H9 (cell line): Measurements from ENCODE around the gene SVIP. TPM values are rescaled to one million over a fixed set of nuclear protein-coding genes. Genes with fewer than 3 reads are reported as not detected.

ENCODE experiments used
- DNase-seq: peaks from one replicate; pipeline ENCODE4 v3.0.0-alpha.2; 2017
- H2AFZ ChIP-seq: one replicate; pipeline ENCODE4 v1.6.1; 2013; ENCODE audit warnings: mild to moderate bottlenecking, low read length, control low read depth, moderate library complexity
- H2AK5ac ChIP-seq: 2 replicates; pipeline ENCODE4 v1.6.1; 2013; ENCODE audit warnings: low read length, control low read depth, mixed read lengths; ENCODE audit not compliant: insufficient read length
- H2BK120ac ChIP-seq: one replicate; pipeline ENCODE4 v1.6.1; 2013; ENCODE audit warnings: low read depth, mild to moderate bottlenecking, low read length, control low read depth, inconsistent platforms; ENCODE audit not compliant: poor library complexity, severe bottlenecking
- H2BK12ac ChIP-seq: 2 replicates; pipeline ENCODE4 v1.6.1; 2013; ENCODE audit warnings: low read length, control low read depth, mixed read lengths, low read depth; ENCODE audit not compliant: insufficient read length
- H2BK15ac ChIP-seq: 2 replicates; pipeline ENCODE4 v1.6.1; 2013; ENCODE audit warnings: low read depth, low read length, control low read depth
- H2BK20ac ChIP-seq: one replicate; pipeline ENCODE4 v1.6.1; 2013; ENCODE audit warnings: low read depth, mild to moderate bottlenecking, low read length, control low read depth, inconsistent platforms; ENCODE audit not compliant: poor library complexity, severe bottlenecking
- H2BK5ac ChIP-seq: 2 replicates; pipeline ENCODE4 v1.6.1; 2013; ENCODE audit warnings: low read length, control low read depth, mixed read lengths; ENCODE audit not compliant: insufficient read length
- H3K14ac ChIP-seq: 2 replicates; pipeline ENCODE4 v1.6.1; 2013; ENCODE audit warnings: low read length, control low read depth; ENCODE audit not compliant: insufficient read depth
- H3K18ac ChIP-seq: 2 replicates; pipeline ENCODE4 v1.6.1; 2013; ENCODE audit warnings: low read depth, mild to moderate bottlenecking, mixed read lengths, low read length, control low read depth; ENCODE audit not compliant: insufficient read length
- H3K23ac ChIP-seq: 2 replicates; pipeline ENCODE4 v1.6.1; 2013; ENCODE audit warnings: low read length, control low read depth, mixed read lengths, low read depth; ENCODE audit not compliant: insufficient read length
- H3K23me2 ChIP-seq: 2 replicates; pipeline ENCODE4 v1.6.1; 2013; ENCODE audit warnings: low read depth, mild to moderate bottlenecking, mixed read lengths, low read length, control low read depth; ENCODE audit not compliant: insufficient read length, poor library complexity, severe bottlenecking
- H3K27ac ChIP-seq: 2 replicates; pipeline ENCODE4 v1.5.1; 2013; ENCODE audit warnings: low read length, control low read depth, mixed read lengths, low read depth; ENCODE audit not compliant: insufficient read length
- H3K27me3 ChIP-seq: 2 replicates; pipeline ENCODE4 v1.6.1; 2013; ENCODE audit warnings: low read length, control low read depth, inconsistent platforms; ENCODE audit not compliant: insufficient read depth
- H3K4ac ChIP-seq: 2 replicates; pipeline ENCODE4 v1.6.1; 2013; ENCODE audit warnings: low read depth, mild to moderate bottlenecking, control low read depth, inconsistent platforms, low read length, moderate library complexity
- H3K4me1 ChIP-seq: 2 replicates; pipeline ENCODE4 v1.6.1; 2013; ENCODE audit warnings: low read length, control low read depth, inconsistent platforms; ENCODE audit not compliant: insufficient read depth
- H3K4me2 ChIP-seq: 2 replicates; pipeline ENCODE4 v1.6.1; 2013; ENCODE audit warnings: low read length, control low read depth, mixed read lengths; ENCODE audit not compliant: insufficient read length, insufficient read depth
- H3K56ac ChIP-seq: 2 replicates; pipeline ENCODE4 v1.6.1; 2013; ENCODE audit warnings: low read depth, mild to moderate bottlenecking, mixed read lengths, low read length, control low read depth; ENCODE audit not compliant: insufficient read length
- H3K79me1 ChIP-seq: 2 replicates; pipeline ENCODE4 v1.6.1; 2013; ENCODE audit warnings: low read depth, mild to moderate bottlenecking, moderate library complexity, low read length, control low read depth, inconsistent platforms; ENCODE audit not compliant: insufficient read depth, poor library complexity, severe bottlenecking
- H3K79me2 ChIP-seq: 2 replicates; pipeline ENCODE4 v1.6.1; 2013; ENCODE audit warnings: low read length, control low read depth, inconsistent platforms; ENCODE audit not compliant: insufficient read depth
- H3K9ac ChIP-seq: 2 replicates; pipeline ENCODE4 v1.6.1; 2013; ENCODE audit warnings: low read length, control low read depth, mixed read lengths; ENCODE audit not compliant: insufficient read length; ENCODE audit errors: extremely low read depth
- H3K9me3 ChIP-seq: one replicate; pipeline ENCODE4 v1.6.1; 2013; ENCODE audit warnings: low read depth, low read length, inconsistent platforms; ENCODE audit not compliant: control insufficient read depth
- H3T11ph ChIP-seq: one replicate; pipeline ENCODE4 v1.6.1; 2013; ENCODE audit warnings: mild to moderate bottlenecking, low read length, control low read depth, inconsistent platforms
- H4K20me1 ChIP-seq: one replicate; pipeline ENCODE4 v1.6.1; 2013; ENCODE audit not compliant: control insufficient read depth, insufficient read length, insufficient read depth
- H4K5ac ChIP-seq: 2 replicates; pipeline ENCODE4 v1.6.1; 2013; ENCODE audit warnings: low read depth, mild to moderate bottlenecking, mixed read lengths, low read length, control low read depth; ENCODE audit not compliant: insufficient read length
- H4K8ac ChIP-seq: replicated peaks from 2 replicates; pipeline ENCODE4 v1.6.1; 2013; ENCODE audit warnings: low read length, control low read depth, mixed read lengths, low read depth; ENCODE audit not compliant: insufficient read length
- H4K91ac ChIP-seq: 2 replicates; pipeline ENCODE4 v1.6.1; 2013; ENCODE audit warnings: low read depth, mild to moderate bottlenecking, moderate library complexity, mixed read lengths, low read length, control low read depth; ENCODE audit not compliant: insufficient read length
- H3K27ac Mint-ChIP-seq, 3 experiments: 2 replicates in 2 of 3; 3 replicates in 1 of 3; pipeline ENCODE4 v1.8.0; 2020 to 2021; ENCODE audit warnings: mixed read lengths in 3 of 3, mild to moderate bottlenecking in 1 of 3, moderate library complexity in 1 of 3
- H3K27me3 Mint-ChIP-seq: 2 replicates; pipeline ENCODE4 v1.8.0; 2021; ENCODE audit warnings: low read depth, mild to moderate bottlenecking, moderate library complexity, mixed read lengths
- H3K36me3 Mint-ChIP-seq, 3 experiments: 2 replicates in 2 of 3; 3 replicates in 1 of 3; pipeline ENCODE4 v1.8.0; 2020 to 2021; ENCODE audit warnings: low read depth in 3 of 3, mixed read lengths in 3 of 3; ENCODE audit not compliant: insufficient read depth in 1 of 3
- H3K4me1 Mint-ChIP-seq, 2 experiments: 2 replicates each; pipeline ENCODE4 v1.8.0; 2020; ENCODE audit warnings: mixed read lengths in 2 of 2
- H3K4me3 Mint-ChIP-seq, 2 experiments: 2 replicates in 1 of 2; 3 replicates in 1 of 2; pipeline ENCODE4 v1.8.0; 2020 to 2021; ENCODE audit warnings: mild to moderate bottlenecking in 2 of 2, mixed read lengths in 2 of 2, moderate library complexity in 1 of 2
- H3K9me3 Mint-ChIP-seq, 2 experiments: 2 replicates in 1 of 2; 3 replicates in 1 of 2; pipeline ENCODE4 v1.8.0; 2020; ENCODE audit warnings: mild to moderate bottlenecking in 2 of 2, mixed read lengths in 2 of 2, moderate library complexity in 1 of 2
- WGBS: extraction: QIAGEN DNeasy Blood & Tissue Kit; methylation state at CpG from one replicate; pipeline ENCODE4 v1.1.7; 2013; ENCODE audit warnings: missing lambda C conversion rate, low lambda C conversion rate, mixed read lengths; ENCODE audit not compliant: insufficient read length; ENCODE audit errors: extremely low coverage; 5-methylcytosine and 5-hydroxymethylcytosine counted together
- total RNA-seq: library from RNA; stranded (reverse); gene quantifications from 2 replicates; pipeline ENCODE4 v1.2.1, GENCODE V29; 2021
- TF ChIP-seq, protein P1 (sequence below): fragments of 200-600 bp; sonication (generic); conservative IDR thresholded peaks from 3 replicates; pipeline ENCODE4 v1.8.0; 2021; ENCODE audit warnings: antibody characterized with exemption, mild to moderate bottlenecking

SVIP gene
- total RNA-seq, 1 experiment from 2014 or later = 10.4 TPM

DNA sequence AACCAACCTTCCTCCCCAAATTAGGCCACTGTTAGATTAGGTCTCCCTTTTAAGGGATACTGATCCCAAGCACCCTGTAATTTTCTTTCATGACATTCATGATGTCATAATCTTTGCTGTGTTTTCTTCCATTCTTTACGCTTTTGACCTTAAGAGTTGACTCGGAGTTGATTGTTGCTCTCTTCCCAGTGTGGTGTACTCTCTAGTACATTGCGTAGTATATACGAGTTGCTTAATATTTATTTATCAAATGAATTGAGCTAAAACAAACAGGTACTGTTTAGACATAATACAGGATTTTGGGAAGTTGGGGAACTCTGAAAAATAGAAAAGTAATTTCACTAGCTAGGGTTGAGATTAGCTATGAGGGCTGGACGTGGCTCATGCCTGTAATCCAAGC is 49.8 kb downstream of the SVIP start:
- 0 out of 7 replicates have a peak, but pooled peaks cover 0 to 2% (median 0%) of the 10 kb centered on the region in 3 experiments for H3K36me3 Mint-ChIP-seq
- H2AK5ac ChIP-seq = no peak overlapping the region
- no peak overlapping the region for H2BK12ac ChIP-seq
- no peak for DNase-seq
- no peak overlapping the region for H3K4me3 Mint-ChIP-seq
- H3K27me3 Mint-ChIP-seq = no peaks in the 10 kb centered on the region
- no peaks in the 10 kb centered on the region for H3K23me2 ChIP-seq
- no peaks in the 10 kb centered on the region for H4K20me1 ChIP-seq
- H3K4me1 Mint-ChIP-seq = peaks cover 8 to 13% of the 10 kb centered on the region in 2 experiments; a peak in 3 of 4 replicates
- no peaks in the 10 kb centered on the region for H3K79me2 ChIP-seq
- no peaks in the 10 kb centered on the region for H3K27me3 ChIP-seq
- H3K18ac ChIP-seq = no peak overlapping the region
- no peaks in the 10 kb centered on the region for H3K79me1 ChIP-seq
- H2BK5ac ChIP-seq = no peak overlapping the region
- no peak overlapping the region for H4K5ac ChIP-seq
- no peak overlapping the region for H3K27ac ChIP-seq
- H3K4ac ChIP-seq = no peak overlapping the region
- H2BK20ac ChIP-seq = no peak overlapping the region
- peaks cover 0 to 4% of the 10 kb centered on the region in 2 experiments; a peak in 1 of 5 replicates for H3K9me3 Mint-ChIP-seq
- H3K27ac Mint-ChIP-seq = no peak overlapping the region
- no peaks in the 10 kb centered on the region for H3K9me3 ChIP-seq
- no peak overlapping the region for H2BK120ac ChIP-seq
- TF ChIP-seq, protein P1, sequence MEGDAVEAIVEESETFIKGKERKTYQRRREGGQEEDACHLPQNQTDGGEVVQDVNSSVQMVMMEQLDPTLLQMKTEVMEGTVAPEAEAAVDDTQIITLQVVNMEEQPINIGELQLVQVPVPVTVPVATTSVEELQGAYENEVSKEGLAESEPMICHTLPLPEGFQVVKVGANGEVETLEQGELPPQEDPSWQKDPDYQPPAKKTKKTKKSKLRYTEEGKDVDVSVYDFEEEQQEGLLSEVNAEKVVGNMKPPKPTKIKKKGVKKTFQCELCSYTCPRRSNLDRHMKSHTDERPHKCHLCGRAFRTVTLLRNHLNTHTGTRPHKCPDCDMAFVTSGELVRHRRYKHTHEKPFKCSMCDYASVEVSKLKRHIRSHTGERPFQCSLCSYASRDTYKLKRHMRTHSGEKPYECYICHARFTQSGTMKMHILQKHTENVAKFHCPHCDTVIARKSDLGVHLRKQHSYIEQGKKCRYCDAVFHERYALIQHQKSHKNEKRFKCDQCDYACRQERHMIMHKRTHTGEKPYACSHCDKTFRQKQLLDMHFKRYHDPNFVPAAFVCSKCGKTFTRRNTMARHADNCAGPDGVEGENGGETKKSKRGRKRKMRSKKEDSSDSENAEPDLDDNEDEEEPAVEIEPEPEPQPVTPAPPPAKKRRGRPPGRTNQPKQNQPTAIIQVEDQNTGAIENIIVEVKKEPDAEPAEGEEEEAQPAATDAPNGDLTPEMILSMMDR = no peak
- H3T11ph ChIP-seq = no peak overlapping the region
- H3K4me1 ChIP-seq = no peaks in the 10 kb centered on the region; the same call in 1 of the 2 replicates
- H3K4me2 ChIP-seq = no peak overlapping the region
- no peak overlapping the region for H4K8ac ChIP-seq
- no peak overlapping the region for H2BK15ac ChIP-seq
- no peak overlapping the region for H3K56ac ChIP-seq
- no peak overlapping the region for H3K9ac ChIP-seq
- no peak overlapping the region for H4K91ac ChIP-seq
- H2AFZ ChIP-seq = no peak overlapping the region
- WGBS = no CpG with 5 or more reads among the region's 5 CpGs
- H3K23ac ChIP-seq = no peak overlapping the region
- no peak overlapping the region for H3K14ac ChIP-seq
